GM18502 (cell line): ENCODE data around the gene EXTL1.

ENCODE experiments used
- ATAC-seq: cut with Tn5 transposase; IDR thresholded peaks from one replicate; pipeline ENCODE4 v1.9.1; 2021; ENCODE audit warnings: mild to moderate bottlenecking; ENCODE audit not compliant: unreplicated experiment, poor library complexity

EXTL1 gene

GRCh38 chr1:26037904-26038303, 16.3 kb downstream of the EXTL1 start:
- no peak for ATAC-seq

GRCh38 chr1:26038477-26038876, 16.9 kb downstream of the EXTL1 start:
- no peak for ATAC-seq

- ATAC-seq, result no peak
Observed at GRCh38 chr1:26038904-26039303, 17.3 kb downstream of the EXTL1 start.

GRCh38 chr1:26041401-26041800, 19.8 kb downstream of the EXTL1 start:
- ATAC-seq, result no peak

DNA sequence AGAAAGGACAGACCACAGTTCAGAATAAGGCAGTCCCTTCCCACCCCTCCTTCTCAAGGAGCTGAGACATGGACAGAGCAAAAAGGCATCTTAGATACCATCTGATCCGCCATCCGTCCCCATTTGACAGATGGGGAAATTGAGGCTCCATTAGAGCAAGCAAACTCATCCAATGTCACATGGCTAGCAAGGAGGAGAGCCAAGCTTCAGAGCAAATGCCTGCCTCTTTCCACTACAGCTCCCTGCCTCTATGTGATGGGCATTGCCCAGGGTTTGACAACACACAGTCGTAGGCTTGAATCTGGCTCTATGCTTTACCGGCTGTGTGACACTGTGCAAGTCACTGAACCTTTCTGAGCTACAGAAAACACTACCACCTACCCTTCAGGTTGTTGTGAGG, 20.4 kb downstream of the EXTL1 start:
- no peak for ATAC-seq

DNA sequence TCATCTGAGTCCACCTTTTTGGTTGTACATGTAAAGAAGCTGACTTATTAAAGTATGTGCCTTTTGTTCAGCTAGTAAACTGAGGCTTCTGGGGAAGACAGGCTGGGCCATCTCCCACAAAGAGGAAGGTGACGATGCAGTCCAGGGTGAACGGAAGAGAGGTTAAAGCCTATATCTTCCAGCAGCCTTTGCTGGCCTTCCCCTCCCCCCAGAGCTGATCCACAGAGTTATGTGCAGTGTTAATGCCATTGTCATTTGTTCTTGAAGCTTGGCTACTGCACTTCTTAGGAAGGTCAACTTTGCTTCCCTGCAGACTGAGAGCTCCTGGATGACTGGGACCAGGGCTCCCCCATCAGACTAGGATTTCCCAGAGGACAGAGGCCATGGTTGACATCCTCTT, 22.2 kb downstream of the EXTL1 start:
- ATAC-seq, result no peak

DNA sequence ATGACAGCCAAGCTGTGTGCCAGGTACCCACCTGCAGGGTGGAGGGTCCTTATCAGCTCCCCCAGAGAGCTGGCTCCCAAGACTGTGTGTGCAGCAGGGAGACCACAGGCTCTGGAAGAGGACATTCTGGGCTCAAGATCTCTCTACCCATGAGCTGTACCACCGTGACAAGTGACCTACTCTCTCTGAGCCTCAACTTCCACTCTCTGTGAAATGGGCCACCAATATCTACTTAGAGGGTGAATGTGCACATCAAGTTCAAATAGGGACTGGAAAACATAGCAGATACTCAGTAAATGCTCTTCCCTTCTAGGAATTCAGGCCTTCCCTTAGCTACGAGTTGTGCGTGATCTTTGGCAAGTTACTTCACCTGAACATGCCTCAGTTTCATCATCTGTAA, 22.8 kb downstream of the EXTL1 start:
- no peak for ATAC-seq

GRCh38 chr1:26044971-26045721, 23.6 kb downstream of the EXTL1 start:
- ATAC-seq, result no peak

DNA sequence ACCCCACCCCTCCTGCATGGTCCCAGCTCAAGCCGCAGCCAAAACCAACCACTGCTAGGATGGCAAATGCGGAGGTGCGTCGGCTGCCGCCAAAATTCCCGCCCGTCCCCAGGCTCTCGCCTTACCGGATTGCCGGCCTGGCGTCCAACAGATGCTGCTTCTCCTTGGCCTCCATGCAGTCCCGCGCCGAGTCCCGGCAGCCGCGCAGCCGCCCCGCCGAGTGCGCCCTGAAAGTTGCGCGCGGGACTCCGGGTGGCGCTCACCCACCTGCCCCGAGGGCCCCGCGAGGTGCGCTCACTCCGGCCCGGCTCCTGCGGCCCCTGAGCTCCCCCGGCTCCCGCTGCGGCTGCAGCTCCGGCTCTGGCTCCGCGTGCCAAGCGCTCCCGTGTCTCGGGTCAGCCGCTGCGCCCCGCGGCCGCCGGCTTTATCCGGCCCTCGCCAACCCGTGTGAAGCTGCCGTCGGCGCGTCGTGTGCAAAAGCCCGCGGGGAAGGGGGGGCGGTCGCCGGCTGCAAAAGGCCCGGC, 24.2 kb downstream of the EXTL1 start, which contains the start of gene SLC30A2:
SLC30A2 (minus strand) TSS at position 397 of the 524 bp plus-strand sequence; CDS start at position 175, 222 bp downstream.
- no peak for ATAC-seq

GRCh38 chr1:26046246-26047095, 24.9 kb downstream of the EXTL1 start:
- ATAC-seq, result no peak

GRCh38 chr1:26047278-26047874, 25.8 kb downstream of the EXTL1 start:
- no peak for ATAC-seq

DNA sequence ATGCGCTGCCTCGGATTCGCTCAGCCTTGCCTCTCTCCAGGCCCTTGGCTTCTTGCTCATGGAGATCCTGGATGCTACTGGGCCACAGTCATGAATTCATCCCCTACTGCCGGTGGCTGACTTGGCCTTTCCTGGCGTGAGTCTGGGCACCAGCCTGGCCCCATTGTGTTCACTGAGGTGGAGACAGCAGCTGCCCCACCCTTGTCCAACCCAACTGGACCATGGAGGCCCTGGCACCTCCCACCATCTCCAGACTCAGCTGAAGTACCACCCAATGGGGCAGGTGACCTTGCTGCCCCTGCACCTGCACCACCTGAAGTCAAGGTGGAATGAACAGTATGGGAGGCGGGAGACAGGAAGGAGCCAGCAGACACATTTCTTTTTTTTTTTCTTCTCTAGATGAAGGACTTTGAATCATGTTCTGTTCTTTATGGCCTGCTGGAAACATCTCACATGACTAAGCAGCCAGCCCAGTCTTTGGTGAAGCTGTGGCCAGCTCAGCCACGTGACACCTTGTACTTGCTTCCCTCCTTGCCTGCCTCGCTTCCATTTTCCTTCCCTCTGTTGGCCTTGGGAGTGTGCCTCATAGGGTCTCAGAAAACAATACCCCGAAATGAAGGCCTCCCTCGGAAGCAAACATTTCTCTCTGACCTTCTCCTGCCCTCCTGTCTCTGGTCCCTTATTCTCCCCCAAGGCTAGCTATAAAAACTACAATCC, 28.1 kb downstream of the EXTL1 start:
- no peak for ATAC-seq

DNA sequence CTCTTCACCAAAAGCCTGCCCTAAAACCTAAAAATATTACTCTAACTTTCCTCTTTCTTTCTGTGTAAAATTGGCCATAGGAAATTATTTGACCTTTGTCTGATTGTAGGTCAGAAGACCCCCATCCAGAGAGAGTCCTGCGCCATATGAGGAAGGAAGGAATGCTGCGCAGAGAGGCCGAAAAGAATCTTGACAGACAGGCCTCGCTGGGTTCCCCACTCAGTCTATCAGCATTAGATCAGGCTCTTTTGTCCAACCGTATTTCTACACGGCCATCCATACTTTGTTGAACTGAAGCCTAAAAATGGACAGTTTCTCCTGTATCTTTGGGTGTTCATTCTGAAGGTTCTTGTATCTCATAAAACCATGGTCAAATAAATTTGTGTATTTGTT, 28.7 kb downstream of the EXTL1 start:
- ATAC-seq, result no peak

- ATAC-seq, result no peak
Observed at GRCh38 chr1:26053718-26054560, 32.4 kb downstream of the EXTL1 start.

GRCh38 chr1:26055041-26055440, 33.5 kb downstream of the EXTL1 start:
- no peak for ATAC-seq

DNA sequence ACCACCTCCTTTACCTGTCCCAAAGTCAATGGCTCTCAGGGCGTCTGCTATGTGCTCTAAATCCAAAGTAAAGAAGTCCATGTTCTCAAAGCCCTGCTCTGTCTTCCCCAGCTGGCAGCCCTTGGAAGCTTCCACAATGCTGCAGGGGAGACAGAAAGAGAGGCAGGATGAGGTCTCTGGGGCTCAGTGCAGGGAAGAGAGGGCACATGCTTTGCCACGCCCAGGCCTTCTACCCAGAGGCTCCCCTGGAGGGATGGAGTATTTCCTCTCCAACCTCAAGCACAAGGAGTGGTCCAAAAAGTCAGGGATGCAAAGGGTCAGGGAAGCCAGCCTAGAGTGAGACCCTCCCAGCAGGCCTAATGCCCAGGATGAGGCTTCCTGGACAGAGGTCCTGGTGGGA, 35.6 kb downstream of the EXTL1 start:
- ATAC-seq, result no peak

DNA sequence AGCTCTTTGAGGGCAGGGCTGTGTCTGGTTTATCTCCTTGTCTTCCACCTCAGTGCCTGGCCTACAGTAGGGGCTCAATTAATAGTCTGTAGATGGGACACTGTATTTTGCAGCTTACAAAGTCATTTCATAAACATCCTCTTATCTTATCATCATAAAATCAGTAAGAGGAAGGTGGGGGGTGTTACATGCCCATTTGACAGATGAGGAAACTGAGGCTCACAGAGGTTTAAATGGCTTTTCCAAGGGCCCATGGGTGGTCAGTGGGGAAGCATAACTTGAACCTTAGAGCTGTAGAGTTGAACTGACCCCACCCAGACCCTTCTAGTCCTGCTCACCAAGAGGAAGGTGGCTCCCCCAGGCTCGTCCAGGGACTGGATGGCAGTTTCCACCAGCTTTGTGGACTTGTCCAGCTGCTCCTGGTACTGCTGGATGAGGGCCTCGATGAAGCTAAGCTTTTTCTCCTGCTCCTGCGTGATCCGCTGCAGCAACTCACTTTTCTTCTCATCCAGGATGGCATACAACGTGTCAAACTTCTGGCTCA, 36.5 kb downstream of the EXTL1 start:
- no peak for ATAC-seq

DNA sequence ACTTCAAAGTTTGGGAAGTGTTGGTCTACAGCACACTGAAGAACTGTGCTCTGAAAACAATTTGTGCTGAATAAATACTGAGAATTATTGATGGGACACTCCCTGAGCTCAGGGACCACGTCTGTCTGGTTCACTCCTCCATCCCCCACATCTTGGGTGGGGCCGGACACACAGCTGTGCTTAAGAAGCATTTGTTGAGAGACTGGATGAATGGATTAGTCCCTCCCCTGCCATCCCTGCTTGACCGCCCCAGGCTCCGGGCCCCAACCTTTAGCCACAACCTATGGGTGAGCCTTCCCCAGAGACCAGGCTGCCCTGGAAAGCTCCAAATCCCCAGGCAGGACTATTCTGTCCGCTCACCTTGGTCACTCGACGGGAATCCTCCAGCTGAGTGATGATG, 38.3 kb downstream of the EXTL1 start:
- ATAC-seq, result no peak
